SK-N-SH treated with all-trans-retinoic acid at 6 μM for 48 hours (cell line): ENCODE results near the gene PAIP1.

Source experiments
- ARNTL ChIP-seq: fragments of 450-650 bp; formaldehyde crosslinking; IDR thresholded peaks from 2 replicates; pipeline ENCODE4 v1.5.0; 2020; ENCODE audit warnings: low read depth, mild to moderate bottlenecking, moderate library complexity, borderline replicate concordance
- CREB5 ChIP-seq: fragments of 250-450 bp; sonication (Bioruptor Pico); IDR thresholded peaks from 2 replicates; pipeline ENCODE4 v1.5.1; 2020; ENCODE audit warnings: low read depth, mild to moderate bottlenecking, moderate library complexity
- ESRRG ChIP-seq: fragments of 250-450 bp; sonication (Bioruptor Pico); IDR thresholded peaks from 2 replicates; pipeline ENCODE4 v1.6.1; 2021; ENCODE audit warnings: mild to moderate bottlenecking
- ZFP3 ChIP-seq: fragments of 250-450 bp; sonication (Bioruptor Pico); IDR thresholded peaks from 2 replicates; pipeline ENCODE4 v1.5.0; 2020; ENCODE audit warnings: mild to moderate bottlenecking, moderate library complexity
- ZFP30 ChIP-seq: fragments of 450-650 bp; formaldehyde crosslinking; IDR thresholded peaks from 2 replicates; pipeline ENCODE4 v1.5.0; 2022; ENCODE audit warnings: mild to moderate bottlenecking, moderate library complexity
- TF ChIP-seq, protein P1 (sequence below): fragments of 250-450 bp; sonication (Bioruptor Pico); IDR thresholded peaks from 2 replicates; pipeline ENCODE4 v1.5.0; 2020; ENCODE audit warnings: mild to moderate bottlenecking, moderate library complexity

DNA sequence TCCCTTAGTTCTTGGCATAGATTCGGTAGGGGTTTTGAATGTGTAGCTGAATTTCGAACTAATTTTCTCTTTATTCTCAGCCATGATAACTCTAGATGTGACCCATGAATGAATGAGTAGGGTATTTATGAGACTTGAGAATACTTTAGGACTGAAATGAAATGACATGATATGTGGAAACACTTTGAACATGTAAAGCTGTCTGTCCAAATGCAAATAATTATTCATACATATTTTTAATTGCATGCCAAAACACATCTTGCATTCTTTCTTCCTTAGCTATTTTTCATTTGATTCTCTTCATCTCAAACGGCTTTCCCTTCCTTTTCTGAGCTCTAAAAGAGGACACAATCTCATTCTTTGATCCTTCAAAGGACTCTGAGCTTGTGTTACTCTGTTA lies 49.5 kb upstream of the PAIP1 start:
- TF ChIP-seq ZFP3 (CRISPR knock-in tag) (no peak), ESRRG (no peak), ZFP30 (no peak), ARNTL (CRISPR knock-in tag) (no peak), CREB5 (CRISPR knock-in tag) (no peak)
- TF ChIP-seq, protein P1, sequence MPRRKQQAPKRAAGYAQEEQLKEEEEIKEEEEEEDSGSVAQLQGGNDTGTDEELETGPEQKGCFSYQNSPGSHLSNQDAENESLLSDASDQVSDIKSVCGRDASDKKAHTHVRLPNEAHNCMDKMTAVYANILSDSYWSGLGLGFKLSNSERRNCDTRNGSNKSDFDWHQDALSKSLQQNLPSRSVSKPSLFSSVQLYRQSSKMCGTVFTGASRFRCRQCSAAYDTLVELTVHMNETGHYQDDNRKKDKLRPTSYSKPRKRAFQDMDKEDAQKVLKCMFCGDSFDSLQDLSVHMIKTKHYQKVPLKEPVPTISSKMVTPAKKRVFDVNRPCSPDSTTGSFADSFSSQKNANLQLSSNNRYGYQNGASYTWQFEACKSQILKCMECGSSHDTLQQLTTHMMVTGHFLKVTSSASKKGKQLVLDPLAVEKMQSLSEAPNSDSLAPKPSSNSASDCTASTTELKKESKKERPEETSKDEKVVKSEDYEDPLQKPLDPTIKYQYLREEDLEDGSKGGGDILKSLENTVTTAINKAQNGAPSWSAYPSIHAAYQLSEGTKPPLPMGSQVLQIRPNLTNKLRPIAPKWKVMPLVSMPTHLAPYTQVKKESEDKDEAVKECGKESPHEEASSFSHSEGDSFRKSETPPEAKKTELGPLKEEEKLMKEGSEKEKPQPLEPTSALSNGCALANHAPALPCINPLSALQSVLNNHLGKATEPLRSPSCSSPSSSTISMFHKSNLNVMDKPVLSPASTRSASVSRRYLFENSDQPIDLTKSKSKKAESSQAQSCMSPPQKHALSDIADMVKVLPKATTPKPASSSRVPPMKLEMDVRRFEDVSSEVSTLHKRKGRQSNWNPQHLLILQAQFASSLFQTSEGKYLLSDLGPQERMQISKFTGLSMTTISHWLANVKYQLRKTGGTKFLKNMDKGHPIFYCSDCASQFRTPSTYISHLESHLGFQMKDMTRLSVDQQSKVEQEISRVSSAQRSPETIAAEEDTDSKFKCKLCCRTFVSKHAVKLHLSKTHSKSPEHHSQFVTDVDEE, result no peak
